Measurements from ENCODE around the gene PSMB3. TPM values are rescaled to one million over a fixed set of nuclear protein-coding genes. Genes with fewer than 3 reads are reported as not detected.
A peak's percentile ranks its signal among the peaks of the same experiment; 100 is the strongest.

PSMB3 gene
- total RNA-seq, 3 donors from 2014 or later: 132 to 214 (median 167) TPM

DNA sequence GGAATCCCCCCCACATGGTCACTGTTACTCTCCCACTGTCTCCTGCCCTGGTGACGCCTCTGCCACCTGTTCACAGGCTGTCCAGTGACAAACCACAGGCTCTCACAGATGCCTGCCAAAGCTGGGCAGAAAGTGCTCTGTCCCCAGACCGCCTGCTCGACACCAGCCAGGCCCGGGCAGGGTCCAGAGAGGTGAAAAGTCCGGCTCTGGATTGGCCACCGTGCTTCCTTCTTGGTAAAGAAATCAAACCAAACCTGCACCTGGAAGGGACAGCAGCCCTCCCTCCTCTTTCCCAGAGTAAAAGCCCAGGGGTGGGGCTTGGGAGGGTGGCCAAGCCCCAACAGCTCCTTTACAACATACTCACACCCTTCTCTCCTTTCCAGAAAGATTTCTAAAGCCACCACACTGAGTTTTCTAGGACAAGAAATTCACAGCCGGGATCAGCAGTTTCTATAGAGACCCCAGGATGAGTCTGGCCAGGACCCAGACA, 10.6 kb upstream of the PSMB3 start:
- no peaks in the 10 kb centered on the region for H3K36me3 ChIP-seq
- TF ChIP-seq, protein P1, sequence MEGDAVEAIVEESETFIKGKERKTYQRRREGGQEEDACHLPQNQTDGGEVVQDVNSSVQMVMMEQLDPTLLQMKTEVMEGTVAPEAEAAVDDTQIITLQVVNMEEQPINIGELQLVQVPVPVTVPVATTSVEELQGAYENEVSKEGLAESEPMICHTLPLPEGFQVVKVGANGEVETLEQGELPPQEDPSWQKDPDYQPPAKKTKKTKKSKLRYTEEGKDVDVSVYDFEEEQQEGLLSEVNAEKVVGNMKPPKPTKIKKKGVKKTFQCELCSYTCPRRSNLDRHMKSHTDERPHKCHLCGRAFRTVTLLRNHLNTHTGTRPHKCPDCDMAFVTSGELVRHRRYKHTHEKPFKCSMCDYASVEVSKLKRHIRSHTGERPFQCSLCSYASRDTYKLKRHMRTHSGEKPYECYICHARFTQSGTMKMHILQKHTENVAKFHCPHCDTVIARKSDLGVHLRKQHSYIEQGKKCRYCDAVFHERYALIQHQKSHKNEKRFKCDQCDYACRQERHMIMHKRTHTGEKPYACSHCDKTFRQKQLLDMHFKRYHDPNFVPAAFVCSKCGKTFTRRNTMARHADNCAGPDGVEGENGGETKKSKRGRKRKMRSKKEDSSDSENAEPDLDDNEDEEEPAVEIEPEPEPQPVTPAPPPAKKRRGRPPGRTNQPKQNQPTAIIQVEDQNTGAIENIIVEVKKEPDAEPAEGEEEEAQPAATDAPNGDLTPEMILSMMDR (IDR thresholded peaks at IDR 0.05): no peak
- no peak for TF ChIP-seq POLR2A (IDR thresholded peaks at IDR 0.05)
- no peak for TF ChIP-seq POLR2AphosphoS5 (IDR thresholded peaks at IDR 0.05)
- DNase-seq (ENCODE audit: low spot score in 2 of 2): no peak
- H3K4me3 ChIP-seq: peak overlapping the region in 1 of 3 donors; percentile 4
- intact Hi-C loops (cut with DNase I; ENCODE audit: low total_unique reads): no loop called here
- H3K4me1 ChIP-seq: peaks cover 16 to 23% of the 10 kb centered on the region in 2 donors
- H3K27me3 ChIP-seq: no peaks in the 10 kb centered on the region
- no peaks in the 10 kb centered on the region for H3K9me3 ChIP-seq
- H3K27ac ChIP-seq: peak overlapping the region; percentile 88 to 91

DNA sequence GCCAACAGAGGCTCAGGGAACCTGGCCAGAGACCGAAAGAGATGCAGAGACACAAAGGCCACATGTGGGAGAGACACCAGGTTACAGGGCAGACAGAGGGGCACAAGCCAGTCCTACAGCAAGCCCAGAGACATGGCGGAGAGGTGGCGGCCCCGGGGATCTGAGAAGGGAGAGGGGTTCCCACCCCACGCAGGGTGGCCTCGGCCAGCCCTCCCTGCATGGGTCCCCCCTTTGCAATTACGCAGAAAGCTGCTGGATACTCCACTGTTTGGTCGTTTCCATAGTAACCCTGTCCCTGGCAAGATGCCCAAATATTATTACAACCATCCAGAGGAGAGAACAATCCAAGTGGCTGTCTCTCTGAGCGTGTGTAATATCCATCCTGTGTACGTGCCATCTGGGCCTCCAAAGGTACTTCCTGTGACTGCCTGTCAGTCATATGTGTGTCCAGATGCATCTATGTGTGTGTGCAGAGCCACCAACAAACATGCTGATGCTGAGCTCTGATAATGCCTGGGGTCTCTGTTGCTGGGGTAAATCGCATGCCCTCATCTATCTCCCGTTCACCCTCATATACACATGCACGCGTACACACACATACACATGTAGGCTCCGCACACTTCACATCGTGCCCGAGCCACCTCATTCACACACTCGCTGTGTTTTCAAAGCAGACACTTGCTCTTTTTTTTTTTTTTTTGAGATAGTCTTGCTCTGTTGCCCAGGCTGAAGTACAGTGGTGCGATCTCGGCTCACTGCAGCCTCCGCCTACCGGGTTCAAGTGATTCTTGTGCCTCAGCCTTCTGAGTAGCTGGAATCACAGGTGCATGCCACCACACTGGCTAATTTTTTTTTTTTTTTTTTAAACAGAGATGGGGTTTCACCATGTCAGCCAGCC, 9.9 kb upstream of the PSMB3 start:
- TF ChIP-seq POLR2A (IDR thresholded peaks at IDR 0.05): no peak
- peak in 1 of 3 donors; percentile 36 for TF ChIP-seq POLR2AphosphoS5 (IDR thresholded peaks at IDR 0.05)
- TF ChIP-seq, protein P1 (IDR thresholded peaks at IDR 0.05): no peak
- no peak for DNase-seq (ENCODE audit: low spot score in 2 of 2)
- peak overlapping the region in 1 of 3 donors; percentile 4 for H3K4me3 ChIP-seq
- no peaks in the 10 kb centered on the region for H3K27me3 ChIP-seq
- no peaks in the 10 kb centered on the region for H3K9me3 ChIP-seq
- peak overlapping the region; percentile 88 to 91 for H3K27ac ChIP-seq
- peaks cover 16 to 25% of the 10 kb centered on the region in 2 donors for H3K4me1 ChIP-seq
- H3K36me3 ChIP-seq: no peaks in the 10 kb centered on the region
- intact Hi-C loops (cut with DNase I; ENCODE audit: low total_unique reads): no loop called here

DNA sequence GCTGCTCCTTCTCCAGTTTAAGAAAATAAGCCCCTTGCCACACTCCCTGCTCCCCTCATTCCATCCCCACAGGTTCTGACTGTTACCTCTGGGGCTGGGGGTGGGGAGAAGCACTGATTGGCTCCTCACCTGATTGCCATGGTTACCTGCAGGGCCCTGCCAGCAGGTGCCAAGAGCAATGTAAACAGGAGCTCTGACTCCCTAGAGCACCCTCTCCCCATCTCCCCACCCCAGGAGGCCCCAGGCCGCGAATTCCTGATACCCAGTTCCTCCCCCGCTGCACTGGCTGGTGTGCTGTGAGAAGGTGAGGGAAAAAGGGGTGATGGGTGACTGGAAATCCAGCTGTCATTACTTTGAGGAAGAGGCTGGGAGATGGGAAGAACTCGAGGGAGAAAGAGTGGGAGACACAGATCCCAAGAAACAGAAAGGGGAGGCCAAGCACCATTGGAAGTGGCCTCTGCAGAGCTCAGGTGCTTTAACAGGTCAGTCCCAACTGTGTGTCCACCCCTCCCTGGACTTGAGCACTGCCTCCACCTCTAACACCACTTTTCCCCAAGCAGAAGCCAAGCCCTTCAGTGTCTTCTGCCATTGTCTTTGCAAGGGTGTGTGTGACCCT, 8.9 kb upstream of the PSMB3 start:
- no peak for DNase-seq (ENCODE audit: low spot score in 2 of 2)

DNA sequence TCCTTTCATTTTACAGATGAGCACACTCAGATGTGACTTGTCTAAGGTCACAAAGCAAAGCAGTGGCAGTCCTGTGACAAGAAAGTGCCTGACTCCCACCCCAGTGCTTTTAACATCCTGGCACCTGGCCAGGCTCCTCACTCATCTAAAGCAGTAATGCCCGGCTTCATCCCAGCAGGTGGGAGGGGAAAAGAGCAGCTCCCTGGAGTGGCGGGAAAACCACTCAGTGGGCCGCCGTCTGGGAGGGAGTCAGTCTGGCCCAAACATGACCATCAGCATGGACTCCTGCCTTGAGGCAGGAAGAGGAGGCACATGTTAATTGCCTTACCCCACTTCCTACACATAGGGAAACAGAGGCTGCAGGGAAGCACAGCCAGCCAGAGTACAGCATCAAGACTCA, 7.0 kb upstream of the PSMB3 start:
- intact Hi-C loops (cut with DNase I; ENCODE audit: low total_unique reads): no loop called here
- Histone ChIP-seq H3K9me3 (no peaks in the 10 kb centered on the region), H3K36me3 (no peaks in the 10 kb centered on the region), H3K4me3 (no peak overlapping the region), H3K4me1 (peaks cover 16 to 25% of the 10 kb centered on the region in 2 donors), H3K27ac (peak overlapping the region in 1 of 2 donors; percentile 93), H3K27me3 (no peaks in the 10 kb centered on the region)
- TF ChIP-seq POLR2AphosphoS5 (IDR thresholded peaks at IDR 0.05) (no peak), POLR2A (IDR thresholded peaks at IDR 0.05) (no peak)
- TF ChIP-seq, protein P1 (IDR thresholded peaks at IDR 0.05): no peak
- DNase-seq (ENCODE audit: low spot score in 2 of 2): no peak

More for the DNA sequence above, 8.9 kb upstream of the PSMB3 start:
- H3K27ac ChIP-seq: peak overlapping the region; percentile 51 to 88
- no peaks in the 10 kb centered on the region for H3K36me3 ChIP-seq
- H3K27me3 ChIP-seq: no peaks in the 10 kb centered on the region
- H3K9me3 ChIP-seq: no peaks in the 10 kb centered on the region
- no peak overlapping the region for H3K4me3 ChIP-seq
- no peak for TF ChIP-seq POLR2AphosphoS5 (IDR thresholded peaks at IDR 0.05)
- TF ChIP-seq POLR2A (IDR thresholded peaks at IDR 0.05): no peak
- TF ChIP-seq, protein P1 (IDR thresholded peaks at IDR 0.05): no peak
- intact Hi-C loops (cut with DNase I; ENCODE audit: low total_unique reads): no loop called here
- H3K4me1 ChIP-seq: peaks cover 16 to 25% of the 10 kb centered on the region in 2 donors

Measured in breast epithelium (tissue), 4 donors.